GM23248 (cell line): Measurements from ENCODE around the gene SHROOM3. TPM values are rescaled to one million over a fixed set of nuclear protein-coding genes. Genes with fewer than 3 reads are reported as not detected.

ENCODE experiments used
- DNase-seq: peaks from one replicate; pipeline ENCODE4 v3.0.0-alpha.2; 2015
- H2AFZ ChIP-seq: fragments of 200-600 bp; sonication (generic); 2 replicates; pipeline ENCODE4 v1.6.1; 2016; ENCODE audit warnings: antibody characterized with exemption
- H3F3A ChIP-seq: fragments of 200-600 bp; sonication (generic); 2 replicates; pipeline ENCODE4 v1.6.1; 2016; ENCODE audit warnings: mild to moderate bottlenecking, antibody characterized with exemption, mixed run types; ENCODE audit not compliant: insufficient read depth
- H3K27ac ChIP-seq: fragments of 200-600 bp; sonication (generic); 2 replicates; pipeline ENCODE4 v1.5.1; 2016; ENCODE audit warnings: mild to moderate bottlenecking
- H3K27me3 ChIP-seq: fragments of 200-600 bp; sonication (generic); replicated peaks from 2 replicates; pipeline ENCODE4 v1.6.1; 2016; ENCODE audit warnings: mild to moderate bottlenecking; ENCODE audit not compliant: insufficient read depth
- H3K36me3 ChIP-seq: fragments of 200-600 bp; sonication (generic); 2 replicates; pipeline ENCODE4 v1.6.1; 2016; ENCODE audit warnings: low read depth, mild to moderate bottlenecking
- H3K4me1 ChIP-seq: fragments of 200-600 bp; sonication (generic); 2 replicates; pipeline ENCODE4 v1.6.1; 2016; ENCODE audit warnings: mild to moderate bottlenecking; ENCODE audit not compliant: insufficient read depth
- H3K4me2 ChIP-seq: fragments of 200-600 bp; sonication (generic); one replicate; pipeline ENCODE4 v1.6.1; 2016; ENCODE audit warnings: mild to moderate bottlenecking; ENCODE audit not compliant: unreplicated experiment
- H3K4me3 ChIP-seq: fragments of 200-600 bp; sonication (generic); 2 replicates; pipeline ENCODE4 v1.5.1; 2016; ENCODE audit warnings: mild to moderate bottlenecking
- H3K79me2 ChIP-seq: fragments of 200-600 bp; sonication (generic); 2 replicates; pipeline ENCODE4 v1.6.1; 2016; ENCODE audit warnings: mild to moderate bottlenecking; ENCODE audit not compliant: insufficient read depth
- H3K9ac ChIP-seq: fragments of 200-600 bp; sonication (generic); 2 replicates; pipeline ENCODE4 v1.6.1; 2016; ENCODE audit warnings: mild to moderate bottlenecking
- H3K9me2 ChIP-seq: fragments of 200-600 bp; sonication (generic); 2 replicates; pipeline ENCODE4 v1.6.1; 2016; ENCODE audit warnings: mixed run types, mild to moderate bottlenecking, moderate library complexity; ENCODE audit not compliant: insufficient read depth
- H3K9me3 ChIP-seq: fragments of 200-600 bp; sonication (generic); one replicate; pipeline ENCODE4 v1.6.1; 2017; ENCODE audit warnings: low read depth
- H4K20me1 ChIP-seq: fragments of 200-600 bp; sonication (generic); 2 replicates; pipeline ENCODE4 v1.6.0; 2016; ENCODE audit not compliant: insufficient read depth
- EZH2 ChIP-seq: fragments of 200-600 bp; sonication (generic); IDR thresholded peaks from 2 replicates; pipeline ENCODE4 v1.6.1; 2018; ENCODE audit warnings: antibody characterized with exemption, mild to moderate bottlenecking; ENCODE audit not compliant: insufficient read depth, poor library complexity, severe bottlenecking
- EZH2phosphoT487 ChIP-seq: fragments of 200-600 bp; sonication (generic); IDR thresholded peaks from 2 replicates; pipeline ENCODE4 v1.6.1; 2018; ENCODE audit warnings: antibody characterized with exemption, moderate library complexity, mild to moderate bottlenecking, low read depth; ENCODE audit not compliant: insufficient read depth
- WGBS, 2 experiments: methylation state at CpG; one replicate each; pipeline ENCODE4 v1.1.6; 2015 to 2017; ENCODE audit warnings: low lambda C conversion rate in 2 of 2, low coverage in 1 of 2; ENCODE audit errors: missing lambda C conversion rate in 2 of 2; 5-methylcytosine and 5-hydroxymethylcytosine counted together
- in situ Hi-C: fragments of 300-500 bp; cut with MboI; formaldehyde crosslinking; loops from 2 replicates; pipeline ENCODE4 v1.15.0; 2020
- polyA plus RNA-seq: library from polyadenylated mRNA; unstranded; fragments of >200 nt; fragmentation: Nextera tagmentation; extraction: Ambion mirVana; gene quantifications from 2 replicates; pipeline ENCODE4 v1.2.1, GENCODE V29; 2016
- total RNA-seq: library from RNA; depleted of rRNA; stranded (reverse); fragments of >200 nt; shearing (Covaris generic); gene quantifications from 2 replicates; pipeline ENCODE4 v1.2.3, GENCODE V29; 2014

The SHROOM3 gene
- total and polyA plus RNA-seq, 2 experiments from 2014 or later: 9.7 to 44.6 TPM

DNA sequence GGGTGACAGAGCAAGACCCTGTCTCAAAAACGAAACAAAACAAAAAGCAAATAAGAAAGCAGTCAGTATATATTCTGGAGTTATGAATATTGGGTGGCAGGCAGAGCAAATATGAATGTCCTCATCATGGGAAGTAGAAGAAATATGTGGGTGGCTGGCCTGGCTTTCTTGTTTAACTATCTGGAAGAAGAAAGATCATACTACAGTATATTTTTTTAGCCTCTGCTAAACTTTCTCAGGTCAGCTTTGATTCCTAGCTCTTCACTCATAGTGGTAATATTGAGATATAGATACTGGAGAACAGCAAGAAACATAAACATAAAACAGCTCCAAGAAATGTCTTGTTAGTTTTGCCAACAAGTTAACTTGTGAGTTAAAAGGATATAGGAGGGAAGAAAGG lies 270.4 kb downstream of the SHROOM3 start:
- H3K4me2 ChIP-seq: no peak overlapping the region
- no peak overlapping the region for H3K4me3 ChIP-seq
- in situ Hi-C loops: no loop called here
- WGBS, 2 experiments: 36 to 53% methylated on average over 1 of the region's 1 CpG
- H3K4me1 ChIP-seq: peaks cover 43% of the 10 kb centered on the region
- H4K20me1 ChIP-seq: no peaks in the 10 kb centered on the region
- TF ChIP-seq EZH2 (no peak), EZH2phosphoT487 (no peak)
- H3K9ac ChIP-seq: no peak overlapping the region
- no peak for DNase-seq
- H3K9me3 ChIP-seq: no peaks in the 10 kb centered on the region
- peak overlapping the region; percentile 53; the same call in 1 of the 2 replicates for H3K27ac ChIP-seq
- peaks cover 31% of the 10 kb centered on the region for H3F3A ChIP-seq
- no peaks in the 10 kb centered on the region for H3K9me2 ChIP-seq
- H3K27me3 ChIP-seq: no peaks in the 10 kb centered on the region
- H2AFZ ChIP-seq: no peak overlapping the region
- H3K36me3 ChIP-seq: no peaks in the 10 kb centered on the region
- peaks cover 77% of the 10 kb centered on the region for H3K79me2 ChIP-seq

DNA sequence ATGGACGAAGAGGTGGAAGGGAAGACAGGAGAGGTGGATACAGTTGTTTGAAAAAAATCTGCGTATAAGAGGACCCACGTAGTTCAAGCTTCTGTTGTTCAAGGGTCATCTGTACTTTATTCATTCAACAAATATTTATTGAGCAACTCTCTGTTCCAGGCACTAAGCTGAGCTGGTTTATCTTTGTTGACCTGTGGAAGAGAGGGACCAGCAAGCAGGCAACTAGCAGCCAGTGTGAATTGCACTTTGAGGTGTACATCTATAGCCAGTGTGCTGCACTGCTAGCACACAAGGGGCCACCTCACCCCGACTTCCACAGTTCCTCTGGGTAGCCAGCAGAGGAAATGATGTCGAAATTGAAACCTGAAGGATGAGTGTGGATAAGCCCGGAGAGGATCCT lies 271.6 kb downstream of the SHROOM3 start:
- Histone ChIP-seq H3K36me3 (no peaks in the 10 kb centered on the region), H3K9me2 (no peaks in the 10 kb centered on the region), H3K27me3 (no peaks in the 10 kb centered on the region), H3K9me3 (no peaks in the 10 kb centered on the region), H3F3A (peaks cover 31% of the 10 kb centered on the region), H3K4me2 (no peak overlapping the region), H2AFZ (no peak overlapping the region), H3K4me3 (no peak overlapping the region), H4K20me1 (no peaks in the 10 kb centered on the region), H3K9ac (no peak overlapping the region), H3K27ac (no peak overlapping the region), H3K79me2 (peaks cover 66% of the 10 kb centered on the region), H3K4me1 (peaks cover 43% of the 10 kb centered on the region)
- no peak for TF ChIP-seq EZH2
- TF ChIP-seq EZH2phosphoT487: no peak
- WGBS, 2 experiments: 83 to 84% methylated on average over 6 of the region's 6 CpGs
- in situ Hi-C loops: no loop called here
- no peak for DNase-seq

DNA sequence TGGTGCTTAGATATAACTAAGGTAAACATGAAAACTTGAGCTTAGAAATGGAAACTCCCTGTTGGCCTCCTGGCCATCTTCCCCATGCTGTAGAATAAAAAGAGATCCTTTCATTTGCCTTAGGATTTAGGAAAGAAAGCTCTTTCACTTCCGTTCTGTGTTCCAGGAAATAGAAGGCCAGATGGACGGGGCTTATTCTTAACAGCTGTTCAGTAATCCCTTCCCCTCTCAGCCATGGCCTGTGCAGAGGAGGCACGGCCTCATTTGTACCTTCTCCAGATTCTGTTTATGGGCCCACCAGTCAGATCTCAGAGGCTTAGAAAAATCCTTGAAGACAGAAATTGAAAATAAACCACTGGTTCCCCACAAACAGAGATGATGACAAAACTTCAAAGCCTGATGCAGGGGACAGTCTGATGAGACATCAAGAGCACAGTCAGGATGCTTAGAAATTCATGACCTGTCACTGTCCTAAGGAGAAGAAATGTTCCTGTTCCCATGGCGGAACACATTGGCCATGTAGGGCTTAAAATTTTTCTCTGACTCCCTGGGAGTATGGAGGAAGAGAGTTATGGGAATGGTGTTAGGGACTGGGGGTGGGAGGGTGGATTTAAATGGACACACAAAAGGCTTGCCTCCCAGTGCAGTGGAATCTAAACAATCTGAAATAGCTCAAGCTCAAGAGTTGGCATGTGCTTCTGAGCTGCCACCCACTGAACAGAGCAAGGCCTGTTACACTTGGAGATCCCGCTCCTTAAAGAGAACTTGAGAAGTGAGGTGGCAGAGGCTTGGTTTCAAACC lies 274.1 kb downstream of the SHROOM3 start:
- WGBS, 2 experiments: 62 to 66% methylated on average over 5 of the region's 5 CpGs
- Histone ChIP-seq H3K27me3 (no peaks in the 10 kb centered on the region), H3F3A (peaks cover 14% of the 10 kb centered on the region), H3K9ac (no peak overlapping the region), H3K4me2 (no peak overlapping the region), H3K4me3 (no peak overlapping the region), H3K9me3 (no peaks in the 10 kb centered on the region), H3K4me1 (peaks cover 29% of the 10 kb centered on the region), H3K27ac (no peak overlapping the region), H3K36me3 (no peaks in the 10 kb centered on the region), H3K79me2 (peaks cover 55% of the 10 kb centered on the region), H4K20me1 (no peaks in the 10 kb centered on the region), H2AFZ (peak overlapping the region; percentile 37), H3K9me2 (no peaks in the 10 kb centered on the region)
- in situ Hi-C loops: no loop called here
- no peak for DNase-seq
- TF ChIP-seq EZH2phosphoT487 (no peak), EZH2 (no peak)

DNA sequence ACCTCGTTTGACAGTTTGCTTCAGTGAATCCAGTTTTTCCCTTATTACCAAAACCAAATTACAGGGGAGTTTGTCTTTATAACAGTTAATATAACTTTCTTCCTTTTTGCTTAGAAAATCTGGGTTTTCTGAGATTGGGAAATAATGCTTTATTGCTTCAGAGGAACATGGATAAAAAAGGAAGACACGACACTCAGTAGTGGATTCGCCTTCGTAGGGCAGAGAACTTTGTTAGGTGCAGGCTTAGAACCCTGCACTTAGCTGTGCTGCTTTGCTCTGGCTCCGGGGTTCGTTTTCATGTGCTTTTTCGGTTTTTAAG lies 274.7 kb downstream of the SHROOM3 start:
- in situ Hi-C loops: no loop called here
- no peaks in the 10 kb centered on the region for H3K27me3 ChIP-seq
- no peak for DNase-seq
- H2AFZ ChIP-seq: no peak overlapping the region
- no peaks in the 10 kb centered on the region for H3K36me3 ChIP-seq
- peaks cover 9% of the 10 kb centered on the region for H3F3A ChIP-seq
- H3K9ac ChIP-seq: no peak overlapping the region
- H3K9me2 ChIP-seq: no peaks in the 10 kb centered on the region
- H3K4me1 ChIP-seq: peaks cover 24% of the 10 kb centered on the region
- H4K20me1 ChIP-seq: no peaks in the 10 kb centered on the region
- H3K79me2 ChIP-seq: peaks cover 55% of the 10 kb centered on the region
- H3K9me3 ChIP-seq: no peaks in the 10 kb centered on the region
- H3K4me3 ChIP-seq: no peak overlapping the region
- no peak overlapping the region for H3K27ac ChIP-seq
- WGBS, 2 experiments: 90 to 91% methylated on average over 7 of the region's 7 CpGs
- TF ChIP-seq EZH2phosphoT487 (no peak), EZH2 (no peak)
- no peak overlapping the region for H3K4me2 ChIP-seq
